HG03342 (cell line): ENCODE data around the gene SCNN1G.

Source experiments
- ATAC-seq: cut with Tn5 transposase; IDR thresholded peaks from one replicate; pipeline ENCODE4 v1.9.1; 2021; ENCODE audit warnings: mild to moderate bottlenecking, moderate library complexity; ENCODE audit not compliant: unreplicated experiment

The SCNN1G gene

GRCh38 chr16:23152386-23153178 is 30.0 kb upstream of the SCNN1G start:
- no peak for ATAC-seq

GRCh38 chr16:23155445-23156049 is 27.0 kb upstream of the SCNN1G start:
- no peak for ATAC-seq

- ATAC-seq: no peak
Measured at GRCh38 chr16:23156110-23156509, 26.4 kb upstream of the SCNN1G start.

- ATAC-seq: no peak
Measured at GRCh38 chr16:23156946-23157460, 25.5 kb upstream of the SCNN1G start.

GRCh38 chr16:23158114-23158513 is 24.4 kb upstream of the SCNN1G start:
- no peak for ATAC-seq

- ATAC-seq: no peak
Measured at GRCh38 chr16:23160082-23160481, 22.5 kb upstream of the SCNN1G start.

GRCh38 chr16:23160574-23160973 is 22.0 kb upstream of the SCNN1G start:
- ATAC-seq: no peak

GRCh38 chr16:23163921-23164320 is 18.6 kb upstream of the SCNN1G start:
- ATAC-seq: no peak

GRCh38 chr16:23164736-23165135 is 17.8 kb upstream of the SCNN1G start:
- ATAC-seq: no peak

GRCh38 chr16:23172583-23172982 is 10.0 kb upstream of the SCNN1G start:
- no peak for ATAC-seq

- no peak for ATAC-seq
Measured at GRCh38 chr16:23172994-23173393, 9.6 kb upstream of the SCNN1G start.

- ATAC-seq: no peak
Measured at GRCh38 chr16:23174622-23175021, 7.9 kb upstream of the SCNN1G start.

- no peak for ATAC-seq
Measured at GRCh38 chr16:23175651-23176050, 6.9 kb upstream of the SCNN1G start.

GRCh38 chr16:23181506-23181905 is 1.0 kb upstream of the SCNN1G start:
- no peak for ATAC-seq

GRCh38 chr16:23182206-23182678 is 303 bp upstream of the SCNN1G start:
- ATAC-seq: peak; percentile 93

GRCh38 chr16:23183543-23183862 is 958 bp downstream of the SCNN1G start:
- ATAC-seq: no peak

- no peak for ATAC-seq
Measured at GRCh38 chr16:23185656-23186055, 3.1 kb downstream of the SCNN1G start.

- no peak for ATAC-seq
Measured at GRCh38 chr16:23186171-23186570, 3.6 kb downstream of the SCNN1G start.

- ATAC-seq: no peak
Measured at GRCh38 chr16:23187341-23187740, 4.8 kb downstream of the SCNN1G start.

GRCh38 chr16:23188911-23189310 is 6.4 kb downstream of the SCNN1G start:
- no peak for ATAC-seq

- ATAC-seq: no peak
Measured at GRCh38 chr16:23194497-23195221, 12.1 kb downstream of the SCNN1G start.
